CD8-positive, alpha-beta memory T cell (primary cell): Measurements from ENCODE around the gene TMEM200B. TPM values are rescaled to one million over a fixed set of nuclear protein-coding genes. Genes with fewer than 3 reads are reported as not detected.
"Not testable (repeated sequence)": the region's sequence is repeated elsewhere in the genome, so short reads cannot be mapped to it uniquely, and the experiment has no call there.

Source experiments
- CTCF ChIA-PET: fragments of 350-600 bp; sonication (Branson Sonifier 250); formaldehyde crosslinking; loops from one replicate; lab custom pipeline; 2021; ENCODE audit warnings: antibody characterized with exemption; lab: Charles Lee
- POLR2A ChIA-PET: fragments of 350-600 bp; sonication (Branson Sonifier 250); formaldehyde crosslinking; loops from one replicate; lab custom pipeline; 2021; ENCODE audit warnings: antibody characterized with exemption; lab: Charles Lee
- DNase-seq, 5 donors: peaks; one replicate each; pipeline versions ENCODE4 v3.0.0 to v3.0.0-alpha.2; 2020 to 2022; ENCODE audit warnings: mixed read lengths in 1 of 5
- H3K27ac ChIP-seq: one replicate; pipeline ENCODE4 v1.7.0; 2013; ENCODE audit warnings: low read depth, mild to moderate bottlenecking, low read length, moderate library complexity
- H3K27me3 ChIP-seq: 2 replicates; pipeline ENCODE4 v1.7.0; 2013; ENCODE audit warnings: low read length, mild to moderate bottlenecking; ENCODE audit not compliant: insufficient read depth, poor library complexity, severe bottlenecking
- H3K36me3 ChIP-seq: 2 replicates; pipeline ENCODE4 v1.7.0; 2013; ENCODE audit warnings: mild to moderate bottlenecking, low read length, moderate library complexity; ENCODE audit not compliant: insufficient read depth
- H3K4me1 ChIP-seq: 2 replicates; pipeline ENCODE4 v1.7.0; 2013; ENCODE audit warnings: mild to moderate bottlenecking, low read length, moderate library complexity; ENCODE audit not compliant: insufficient read depth
- H3K4me3 ChIP-seq: 2 replicates; pipeline ENCODE4 v1.7.0; 2013; ENCODE audit warnings: mild to moderate bottlenecking, low read length
- H3K9me3 ChIP-seq: 2 replicates; pipeline ENCODE4 v1.7.0; 2013; ENCODE audit warnings: mild to moderate bottlenecking, low read length
- H3K27ac Mint-ChIP-seq, 8 donors: one replicate each; pipeline ENCODE4 v1.8.0; 2020 to 2021; ENCODE audit warnings: mixed read lengths in 8 of 8, mild to moderate bottlenecking in 6 of 8, inconsistent platforms in 3 of 8, moderate library complexity in 3 of 8
- H3K27me3 Mint-ChIP-seq, 2 donors: one replicate each; pipeline ENCODE4 v1.8.0; 2020 to 2021; ENCODE audit warnings: mixed read lengths in 2 of 2, mild to moderate bottlenecking in 1 of 2, moderate library complexity in 1 of 2
- H3K36me3 Mint-ChIP-seq, 3 donors: one replicate each; pipeline ENCODE4 v1.8.0; 2020 to 2021; ENCODE audit warnings: mixed read lengths in 3 of 3, inconsistent platforms in 1 of 3, mild to moderate bottlenecking in 1 of 3
- H3K4me1 Mint-ChIP-seq, 3 donors: one replicate each; pipeline ENCODE4 v1.8.0; 2020 to 2021; ENCODE audit warnings: mixed read lengths in 3 of 3, inconsistent platforms in 1 of 3, mild to moderate bottlenecking in 1 of 3
- H3K4me3 Mint-ChIP-seq, 7 donors: one replicate each; pipeline ENCODE4 v1.8.0; 2020 to 2021; ENCODE audit warnings: mixed read lengths in 7 of 7, mild to moderate bottlenecking in 6 of 7, moderate library complexity in 4 of 7, inconsistent platforms in 2 of 7
- H3K9me3 Mint-ChIP-seq, 5 donors: one replicate each; pipeline ENCODE4 v1.8.0; 2020 to 2022; ENCODE audit warnings: mixed read lengths in 5 of 5, mild to moderate bottlenecking in 3 of 5, moderate library complexity in 2 of 5, inconsistent platforms in 1 of 5
- polyA plus RNA-seq: library from polyadenylated mRNA; unstranded; fragments of 300-500 nt; fragmentation: Illumina TruSeq; gene quantifications from one replicate; pipeline ENCODE4 v1.2.3, GENCODE V29; 2021
- total RNA-seq, 2 experiments: library from RNA; stranded (reverse); gene quantifications; one replicate each; pipeline ENCODE4 v1.2.3, GENCODE V29; 2021

Gene TMEM200B
- total and polyA plus RNA-seq, 3 experiments from 2014 or later, result 0.12 to 0.38 (median 0.31) TPM

DNA sequence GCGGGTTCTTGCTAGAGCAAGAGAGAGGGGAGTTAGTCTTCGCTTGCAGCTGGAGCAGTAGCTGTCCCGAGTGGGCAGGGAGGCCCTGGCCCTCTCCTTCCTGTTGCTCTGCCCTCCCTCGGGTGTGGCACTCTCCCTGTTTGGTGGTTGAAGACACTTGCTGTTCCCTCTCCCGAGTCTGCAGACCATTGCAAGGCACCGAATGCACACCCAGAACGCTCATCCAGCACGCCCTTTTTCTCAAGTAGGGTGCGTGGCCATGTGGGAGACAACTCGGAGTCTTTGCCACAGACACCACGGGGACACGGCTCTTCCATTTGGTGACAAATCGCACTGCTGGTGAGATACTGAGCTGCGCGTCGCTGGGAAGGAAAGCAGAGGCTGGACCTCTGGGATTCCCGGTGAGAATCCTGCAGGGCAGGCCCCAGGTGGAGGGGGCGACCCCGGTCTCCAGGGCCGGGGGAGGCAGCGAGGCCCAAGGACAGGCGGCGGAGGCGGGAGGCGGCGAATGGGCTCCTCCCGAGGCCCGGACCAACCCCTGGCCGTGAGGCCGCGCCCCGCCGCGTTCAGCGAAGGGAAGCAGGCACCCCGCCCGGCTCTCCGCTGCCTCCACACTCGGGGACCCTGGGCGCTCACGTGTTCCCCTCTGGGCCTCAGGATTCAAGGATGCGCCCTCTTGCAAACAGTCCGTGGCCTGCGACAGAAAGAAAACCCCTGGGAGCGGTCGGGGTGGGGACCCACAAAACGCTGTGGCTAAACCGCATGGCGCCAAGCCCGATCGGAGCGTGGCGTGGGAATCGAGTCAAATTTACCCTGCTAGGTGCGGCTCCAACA lies 10.4 kb upstream of the TMEM200B start:
- peak in 1 of 5 donors; percentile 23 for DNase-seq
- H3K36me3 Mint-ChIP-seq, result no peaks in the 10 kb centered on the region
- Histone ChIP-seq H3K9me3 (no peaks in the 10 kb centered on the region), H3K4me1 (no peaks in the 10 kb centered on the region), H3K4me3 (no peak overlapping the region), H3K27ac (no peak overlapping the region), H3K36me3 (no peaks in the 10 kb centered on the region), H3K27me3 (no peaks in the 10 kb centered on the region)
- H3K9me3 Mint-ChIP-seq, result no peaks in the 10 kb centered on the region
- H3K4me3 Mint-ChIP-seq, result peak overlapping the region in 2 of 7 donors; percentile 20 to 54
- CTCF ChIA-PET, result no interaction called here
- H3K27me3 Mint-ChIP-seq, result peaks cover 9 to 10% of the 10 kb centered on the region in 2 donors
- H3K27ac Mint-ChIP-seq, result no peak overlapping the region
- peaks cover 0 to 2% (median 2%) of the 10 kb centered on the region in 3 donors for H3K4me1 Mint-ChIP-seq
- POLR2A ChIA-PET, result no interaction called here

DNA sequence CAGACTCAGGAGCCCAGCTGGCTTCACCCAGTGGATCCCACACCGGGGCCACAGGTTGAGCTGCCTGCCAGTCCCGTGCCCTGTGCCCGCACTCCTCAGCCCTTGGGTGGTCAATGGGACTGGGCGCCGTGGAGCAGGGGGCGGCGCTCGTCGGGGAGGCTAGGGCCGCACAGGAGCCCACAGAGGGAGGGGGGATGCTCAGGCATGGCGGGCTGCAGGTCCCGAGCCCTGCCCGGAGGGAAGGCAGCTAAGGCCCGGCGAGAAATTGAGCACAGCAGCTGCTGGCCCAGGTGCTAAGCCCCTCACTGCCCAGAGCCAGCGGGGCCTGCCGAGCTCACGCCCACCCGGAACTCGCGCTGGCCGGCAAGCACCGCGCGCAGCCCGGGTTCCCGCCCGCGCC lies 7.4 kb upstream of the TMEM200B start:
- H3K4me1 ChIP-seq, H3K4me1 Mint-ChIP-seq, H3K4me3 Mint-ChIP-seq, H3K27me3 ChIP-seq, H3K36me3 ChIP-seq, H3K27ac Mint-ChIP-seq, H3K4me3 ChIP-seq, POLR2A ChIA-PET, H3K9me3 ChIP-seq, H3K36me3 Mint-ChIP-seq, H3K9me3 Mint-ChIP-seq, H3K27ac ChIP-seq: not testable (repeated sequence)
- CTCF ChIA-PET, result interaction anchor here (1.0 kb wide), 1 partner anchor 9 kb away, joined by 3 read pairs; no protein-coding TSS in a partner anchor
- peaks cover 12 to 15% of the 10 kb centered on the region in 2 donors for H3K27me3 Mint-ChIP-seq
- peak in 1 of 5 donors; percentile 19 for DNase-seq

DNA sequence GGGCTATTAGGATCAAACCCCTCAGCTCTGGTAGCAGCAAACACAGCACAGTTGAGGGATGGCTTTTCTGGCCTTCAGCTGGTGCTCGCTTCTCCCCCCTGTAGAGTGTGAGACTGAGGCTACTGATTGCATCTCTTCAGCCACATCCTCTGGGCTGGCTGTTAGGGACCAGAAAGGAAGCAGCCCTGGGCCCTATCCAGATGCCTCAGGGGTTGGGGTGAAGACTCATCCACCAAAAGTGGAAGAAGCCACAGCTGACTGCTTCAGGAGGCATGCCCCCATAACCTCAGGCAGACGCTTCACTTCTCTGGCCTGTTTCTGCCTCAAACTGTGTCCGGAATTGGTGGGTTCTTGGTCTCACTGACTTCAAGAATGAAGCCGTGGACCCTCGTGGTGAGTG lies 6.2 kb upstream of the TMEM200B start:
- H3K4me1 Mint-ChIP-seq, result peaks cover 6 to 11% (median 8%) of the 10 kb centered on the region in 3 donors
- no peaks in the 10 kb centered on the region for H3K36me3 Mint-ChIP-seq
- no peak overlapping the region for H3K4me3 Mint-ChIP-seq
- no peaks in the 10 kb centered on the region for H3K9me3 Mint-ChIP-seq
- no peak for DNase-seq
- ChIA-PET CTCF (interaction anchor here (0.8 kb wide), 1 partner anchor 72 kb away, joined by 3 read pairs; no protein-coding TSS in a partner anchor), POLR2A (interaction anchor here (0.6 kb wide), 1 partner anchor 31 kb away, joined by 8 read pairs; no protein-coding TSS in a partner anchor)
- H3K9me3 ChIP-seq, result no peaks in the 10 kb centered on the region
- H3K36me3 ChIP-seq, result no peaks in the 10 kb centered on the region
- H3K4me1 ChIP-seq, result no peaks in the 10 kb centered on the region
- H3K4me3 ChIP-seq, result no peak overlapping the region
- no peak overlapping the region for H3K27ac Mint-ChIP-seq
- H3K27me3 ChIP-seq, result no peaks in the 10 kb centered on the region
- peaks cover 16 to 21% of the 10 kb centered on the region in 2 donors for H3K27me3 Mint-ChIP-seq
- H3K27ac ChIP-seq, result no peak overlapping the region

DNA sequence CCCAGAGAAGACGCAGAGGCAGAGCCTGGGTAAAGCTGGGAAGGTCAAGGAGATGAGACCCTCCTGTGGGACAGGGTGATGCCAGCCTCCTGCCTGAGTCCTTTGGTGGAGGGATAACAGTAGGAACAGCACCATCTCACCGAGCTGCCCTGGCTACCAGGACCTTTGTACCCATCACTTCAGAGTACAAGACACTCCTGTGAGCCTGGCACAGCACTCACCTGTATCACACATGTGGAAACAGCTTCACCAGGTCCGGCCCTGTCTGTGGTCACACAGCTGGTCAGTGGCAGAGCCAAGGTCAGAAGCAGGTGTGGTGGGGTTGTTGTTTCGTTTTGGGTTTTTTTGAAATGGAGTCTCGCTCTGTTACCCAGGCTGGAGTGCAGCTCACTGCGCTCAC lies 5.0 kb upstream of the TMEM200B start:
- no peak overlapping the region for H3K27ac ChIP-seq
- H3K4me1 ChIP-seq, result peaks cover 3% of the 10 kb centered on the region
- H3K27me3 ChIP-seq, result no peaks in the 10 kb centered on the region
- Mint-ChIP-seq H3K4me3 (no peak overlapping the region), H3K27me3 (peaks cover 13 to 21% of the 10 kb centered on the region in 2 donors), H3K27ac (no peak overlapping the region), H3K9me3 (no peaks in the 10 kb centered on the region), H3K36me3 (no peaks in the 10 kb centered on the region), H3K4me1 (peaks cover 6 to 9% (median 8%) of the 10 kb centered on the region in 3 donors)
- no peaks in the 10 kb centered on the region for H3K9me3 ChIP-seq
- DNase-seq, result peak in 1 of 5 donors; percentile 35
- H3K4me3 ChIP-seq, result no peak overlapping the region
- H3K36me3 ChIP-seq, result no peaks in the 10 kb centered on the region
- ChIA-PET CTCF (interaction anchor here (0.9 kb wide), 1 partner anchor 9 kb away, joined by 3 read pairs; no protein-coding TSS in a partner anchor), POLR2A (no interaction called here)

DNA sequence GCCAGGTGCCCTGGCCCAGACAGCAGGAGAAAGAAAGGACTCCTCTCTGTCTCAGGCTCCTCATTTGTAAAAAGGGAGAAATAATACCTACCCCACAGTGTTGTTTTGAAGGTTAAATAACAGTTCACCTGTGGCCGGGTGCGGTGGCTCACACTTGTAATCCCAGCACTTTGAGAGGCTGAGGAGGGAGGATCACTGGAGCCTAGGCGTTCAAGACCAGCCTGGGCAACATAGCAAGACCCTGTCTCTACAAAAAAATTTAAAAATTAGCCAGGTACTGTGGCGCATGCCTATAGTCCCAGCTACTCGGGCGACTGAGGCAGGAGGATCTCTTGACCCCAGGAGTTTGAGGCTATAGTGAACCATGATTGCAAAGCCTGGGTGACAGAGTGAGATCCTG lies 2.5 kb upstream of the TMEM200B start:
- peaks cover 8% of the 10 kb centered on the region for H3K27me3 ChIP-seq
- Mint-ChIP-seq H3K27ac (peak overlapping the region in 2 of 8 donors; percentile 49 to 76), H3K4me3 (peak overlapping the region; percentile 68 to 92 (median 80)), H3K27me3 (peaks cover 18 to 21% of the 10 kb centered on the region in 2 donors), H3K4me1 (peaks cover 6 to 21% (median 12%) of the 10 kb centered on the region in 3 donors), H3K36me3 (no peaks in the 10 kb centered on the region), H3K9me3 (no peaks in the 10 kb centered on the region)
- no peak overlapping the region for H3K27ac ChIP-seq
- no peak overlapping the region for H3K4me3 ChIP-seq
- POLR2A ChIA-PET, result interaction anchor here (1.1 kb wide), 1 partner anchor 55 kb away, joined by 4 read pairs; the partner anchor contains the start of gene SRSF4
- peaks cover 20% of the 10 kb centered on the region for H3K4me1 ChIP-seq
- no peaks in the 10 kb centered on the region for H3K9me3 ChIP-seq
- no peak for DNase-seq
- CTCF ChIA-PET, result no interaction called here
- no peaks in the 10 kb centered on the region for H3K36me3 ChIP-seq

DNA sequence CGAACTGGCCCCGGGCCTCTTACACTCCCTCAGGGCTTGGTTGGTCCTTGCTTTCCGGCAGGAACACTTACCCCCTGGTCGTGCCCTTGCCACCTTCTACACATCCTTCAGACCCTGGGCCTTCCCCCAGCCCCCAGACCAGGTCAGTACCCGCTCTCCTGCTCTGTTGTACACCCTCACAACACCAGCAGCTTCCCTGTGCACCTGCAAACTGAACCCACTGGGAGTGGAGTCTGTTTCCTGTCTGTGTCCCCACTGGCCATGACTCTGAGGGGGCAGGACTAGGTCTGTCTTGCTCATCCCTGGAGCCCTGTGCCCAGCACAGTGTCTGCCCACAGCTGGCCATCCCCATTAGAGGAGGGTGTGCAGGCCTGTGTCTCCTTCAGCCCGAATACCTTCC lies 2.1 kb upstream of the TMEM200B start:
- peaks cover 19 to 21% of the 10 kb centered on the region in 2 donors for H3K27me3 Mint-ChIP-seq
- H3K27me3 ChIP-seq, result peaks cover 8% of the 10 kb centered on the region
- CTCF ChIA-PET, result no interaction called here

DNA sequence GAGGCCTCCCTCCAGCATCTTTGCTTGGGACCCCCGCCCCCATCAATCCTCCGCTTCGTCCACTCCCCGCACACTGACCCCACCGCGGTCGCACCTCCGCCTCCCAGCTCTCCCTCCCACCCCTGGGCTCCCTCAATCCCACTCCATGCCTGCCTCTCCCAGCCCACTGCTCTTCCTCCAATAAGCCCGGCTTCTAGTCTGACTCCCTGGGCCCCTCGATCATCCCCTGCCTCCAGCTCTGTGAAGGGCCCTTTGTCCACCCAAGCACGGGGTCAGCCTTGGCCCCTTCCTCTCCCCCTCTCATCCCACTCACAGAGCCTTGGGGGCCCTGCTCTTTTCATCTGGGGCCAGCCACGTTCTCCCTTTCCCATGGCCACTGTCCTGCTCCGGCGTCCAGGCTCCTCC lies 1.5 kb upstream of the TMEM200B start:
- POLR2A ChIA-PET, result interaction anchor here (5.0 kb wide), 1 partner anchor 56 kb away, joined by 15 read pairs; the partner anchor contains the start of gene SRSF4
- Histone ChIP-seq H3K27me3 (peaks cover 8% of the 10 kb centered on the region), H3K9me3 (no peaks in the 10 kb centered on the region), H3K4me3 (no peak overlapping the region), H3K27ac (no peak overlapping the region), H3K36me3 (no peaks in the 10 kb centered on the region), H3K4me1 (peaks cover 20% of the 10 kb centered on the region)
- H3K4me3 Mint-ChIP-seq, result peak overlapping the region; percentile 68 to 92 (median 80)
- CTCF ChIA-PET, result interaction anchor here (1.5 to 1.9 kb wide), 2 partner anchors 72 to 77 kb away, joined by 4 to 5 read pairs; no protein-coding TSS in a partner anchor
- no peaks in the 10 kb centered on the region for H3K36me3 Mint-ChIP-seq
- peaks cover 6 to 24% (median 12%) of the 10 kb centered on the region in 3 donors for H3K4me1 Mint-ChIP-seq
- no peaks in the 10 kb centered on the region for H3K9me3 Mint-ChIP-seq
- peaks cover 19 to 23% of the 10 kb centered on the region in 2 donors for H3K27me3 Mint-ChIP-seq
- H3K27ac Mint-ChIP-seq, result peak overlapping the region in 2 of 8 donors; percentile 42 to 76
- DNase-seq, result no peak

More for the DNA sequence above, 2.1 kb upstream of the TMEM200B start:
- H3K4me3 Mint-ChIP-seq, result peak overlapping the region; percentile 68 to 92 (median 80)
- Histone ChIP-seq H3K27ac (no peak overlapping the region), H3K9me3 (no peaks in the 10 kb centered on the region), H3K4me1 (peaks cover 20% of the 10 kb centered on the region), H3K36me3 (no peaks in the 10 kb centered on the region), H3K4me3 (no peak overlapping the region)
- no peak for DNase-seq
- H3K27ac Mint-ChIP-seq, result peak overlapping the region in 4 of 8 donors; percentile 48 to 76 (median 54)
- POLR2A ChIA-PET, result no interaction called here
- H3K4me1 Mint-ChIP-seq, result peaks cover 6 to 21% (median 12%) of the 10 kb centered on the region in 3 donors
- no peaks in the 10 kb centered on the region for H3K9me3 Mint-ChIP-seq
- no peaks in the 10 kb centered on the region for H3K36me3 Mint-ChIP-seq
